ENCODE data around the gene EID3.
"Not testable (repeated sequence)": the region's sequence is repeated elsewhere in the genome, so short reads cannot be mapped to it uniquely, and the experiment has no call there.

EID3 gene

DNA sequence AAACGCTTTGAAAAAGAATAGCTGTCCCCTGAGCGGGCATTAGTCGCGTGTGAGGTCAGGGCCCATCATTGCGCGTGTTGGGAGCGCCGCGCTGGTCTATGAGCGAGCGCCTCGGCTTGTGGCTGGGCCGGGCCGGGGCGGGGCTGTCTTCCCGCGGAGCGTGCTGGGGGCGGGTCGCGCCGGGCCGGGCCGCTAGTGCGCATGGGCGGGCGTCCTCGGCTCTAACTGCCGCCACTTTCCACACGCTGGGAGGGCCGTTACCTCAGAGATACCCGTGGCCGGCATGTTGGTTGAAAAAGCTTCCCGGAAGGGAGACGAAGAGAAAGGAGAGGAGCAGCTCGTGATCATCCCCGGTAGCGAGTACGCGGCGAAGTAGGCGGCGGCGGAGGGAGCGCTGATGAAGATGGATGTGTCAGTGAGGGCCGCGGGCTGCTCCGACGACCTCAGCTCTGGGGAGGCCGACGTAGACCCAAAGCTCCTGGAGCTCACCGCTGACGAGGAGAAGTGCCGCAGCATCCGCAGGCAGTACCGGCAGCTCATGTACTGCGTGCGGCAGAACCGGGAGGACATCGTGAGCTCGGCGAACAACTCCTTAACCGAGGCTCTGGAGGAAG lies at the start of gene EID3:
EID3 (plus strand) TSS at position 202 of the 614 bp plus-strand sequence; CDS start at position 398, 196 bp downstream.
- peak; percentile 95 for DNase-seq

DNA sequence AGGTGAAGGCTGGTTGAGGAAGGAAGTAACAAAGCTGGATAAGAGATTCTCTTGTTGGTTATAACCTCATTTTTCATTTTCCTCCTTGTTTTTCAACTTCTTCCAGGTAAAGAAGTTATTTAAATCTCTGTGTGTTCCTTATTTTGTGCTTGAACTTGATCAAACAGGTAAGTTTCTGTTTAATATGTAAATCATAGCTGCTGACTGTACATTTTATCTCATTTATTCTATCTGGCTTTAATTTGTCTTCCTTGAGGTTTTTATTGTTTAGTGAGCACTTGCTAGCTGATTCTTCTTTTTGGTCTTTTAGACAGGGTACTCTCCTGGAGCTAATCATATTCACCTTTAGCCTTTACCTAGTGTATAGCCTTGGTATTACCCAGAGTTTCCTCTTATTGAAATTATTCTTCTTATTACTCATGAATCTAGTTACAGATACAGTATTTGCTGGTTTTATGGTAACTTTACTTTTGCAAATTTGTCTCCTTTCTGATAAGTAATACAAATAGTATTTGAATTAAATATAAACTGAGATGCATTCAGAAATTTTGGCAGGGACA lies 45.5 kb upstream of the EID3 start:
- no peak for DNase-seq

DNA sequence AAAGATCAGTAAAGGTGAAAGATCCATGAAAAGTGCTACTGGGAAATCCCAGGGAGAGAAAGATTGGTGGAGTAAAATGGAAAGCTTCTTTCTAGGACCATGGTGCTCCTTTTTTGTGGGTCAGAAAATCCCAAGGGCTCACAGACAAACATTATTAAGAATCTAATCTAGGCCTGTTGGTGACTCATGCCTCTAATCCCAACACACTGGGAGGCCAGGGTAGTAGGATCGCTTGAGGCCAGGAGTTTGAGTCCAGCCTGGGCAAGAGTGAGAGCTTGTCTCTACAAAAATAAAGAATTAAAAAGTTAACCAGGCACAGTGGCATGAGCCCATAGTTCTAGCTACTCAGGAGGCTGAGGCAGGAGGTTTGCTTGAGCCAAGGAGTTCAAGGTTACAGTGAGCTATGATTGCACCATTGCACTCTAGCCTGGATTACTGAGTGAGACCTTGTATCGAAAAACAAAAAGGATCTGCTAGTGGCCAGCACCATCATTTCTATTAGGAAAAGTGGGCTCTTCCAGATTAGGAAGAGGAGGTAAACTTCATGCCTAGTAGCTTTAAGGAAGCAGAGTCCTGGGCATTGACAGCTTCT lies 45.0 kb upstream of the EID3 start:
- no peak for DNase-seq

DNA sequence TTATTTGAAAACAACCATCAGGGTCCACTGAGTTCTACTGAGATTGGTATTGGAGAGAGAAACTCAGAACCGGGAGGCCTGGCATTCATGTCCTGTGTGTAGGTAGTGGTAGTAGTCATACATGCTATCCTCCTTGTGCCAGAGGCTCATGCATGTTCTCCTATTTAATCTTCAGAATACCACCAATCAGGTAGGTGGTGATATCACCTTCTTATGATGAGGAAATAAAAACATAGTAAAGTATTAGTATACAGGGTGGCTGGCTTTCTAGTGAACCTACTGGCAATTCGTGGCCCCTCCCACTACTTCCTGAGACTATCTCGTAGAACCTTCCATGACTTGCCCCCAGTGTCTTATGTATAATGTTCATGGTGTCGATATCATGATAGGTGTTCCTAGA lies 40.5 kb upstream of the EID3 start:
- DNase-seq: no peak

DNA sequence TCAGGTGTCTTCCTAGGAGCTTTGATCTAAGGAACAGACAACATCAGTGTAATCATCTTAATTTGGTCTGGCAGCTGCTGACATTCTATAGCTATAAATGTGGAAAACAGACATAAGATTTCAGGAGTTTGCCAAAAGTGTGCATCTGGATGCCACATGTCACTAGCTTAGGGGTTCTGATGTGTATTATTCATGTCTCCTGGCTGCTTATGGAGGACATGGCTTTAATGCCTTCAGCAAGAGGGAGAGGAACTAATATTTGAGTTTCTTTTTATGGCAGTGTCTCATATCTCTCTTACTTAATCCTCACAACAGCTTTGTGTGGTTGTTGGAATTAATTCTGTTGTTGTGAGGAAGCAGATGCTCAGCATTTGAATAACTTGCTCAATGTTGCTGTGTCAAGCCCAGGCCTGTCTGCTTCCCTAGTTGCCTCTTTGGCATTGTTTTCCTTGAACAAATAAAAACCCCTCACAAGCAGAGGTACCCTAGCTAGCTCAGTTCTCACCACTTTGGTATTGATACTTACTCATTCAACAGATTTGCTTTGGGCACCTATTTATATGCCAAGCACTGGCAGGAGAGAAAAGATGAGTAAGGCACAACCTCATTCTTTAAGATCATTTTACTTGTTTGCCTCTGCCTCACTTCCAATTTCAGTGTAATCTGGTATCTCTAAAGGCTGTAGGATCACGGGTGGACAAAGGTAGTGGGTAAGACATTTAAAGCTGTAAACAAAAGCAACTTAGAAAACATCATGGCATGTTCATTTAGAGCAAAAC lies 39.8 kb upstream of the EID3 start:
- DNase-seq: no peak

DNA sequence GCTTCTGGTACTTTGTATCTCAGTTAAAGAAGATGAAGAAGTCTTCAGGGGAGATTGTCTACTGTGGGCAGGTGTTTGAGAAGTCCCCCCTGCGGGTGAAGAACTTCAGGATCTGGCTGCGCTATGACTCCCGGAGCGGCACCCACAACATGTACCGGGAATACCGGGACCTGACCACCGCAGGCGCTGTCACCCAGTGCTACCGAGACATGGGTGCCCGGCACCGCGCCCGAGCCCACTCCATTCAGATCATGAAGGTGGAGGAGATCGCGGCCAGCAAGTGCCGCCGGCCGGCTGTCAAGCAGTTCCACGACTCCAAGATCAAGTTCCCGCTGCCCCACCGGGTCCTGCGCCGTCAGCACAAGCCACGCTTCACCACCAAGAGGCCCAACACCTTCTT lies 38.1 kb upstream of the EID3 start:
- not testable (repeated sequence) for DNase-seq

DNA sequence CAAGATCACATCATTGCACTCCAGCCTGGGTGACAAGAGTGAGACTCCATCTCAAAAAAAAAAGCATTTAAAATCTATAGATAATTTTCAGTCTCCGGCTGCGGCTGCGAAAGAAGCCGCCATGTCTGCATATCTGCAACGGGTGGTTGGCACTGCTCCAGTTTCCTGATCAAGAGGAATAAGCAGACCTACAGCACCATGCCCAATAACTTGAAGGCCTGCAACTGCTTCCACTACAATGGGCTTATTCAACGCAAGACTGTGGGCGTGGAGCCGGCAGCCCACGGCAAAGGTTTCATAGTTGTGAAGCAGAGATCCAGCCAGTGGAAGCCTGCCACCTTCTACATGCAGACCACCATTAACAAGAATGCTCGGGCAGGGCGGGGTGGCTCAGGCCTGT lies 30.6 kb upstream of the EID3 start:
- no peak for DNase-seq

DNA sequence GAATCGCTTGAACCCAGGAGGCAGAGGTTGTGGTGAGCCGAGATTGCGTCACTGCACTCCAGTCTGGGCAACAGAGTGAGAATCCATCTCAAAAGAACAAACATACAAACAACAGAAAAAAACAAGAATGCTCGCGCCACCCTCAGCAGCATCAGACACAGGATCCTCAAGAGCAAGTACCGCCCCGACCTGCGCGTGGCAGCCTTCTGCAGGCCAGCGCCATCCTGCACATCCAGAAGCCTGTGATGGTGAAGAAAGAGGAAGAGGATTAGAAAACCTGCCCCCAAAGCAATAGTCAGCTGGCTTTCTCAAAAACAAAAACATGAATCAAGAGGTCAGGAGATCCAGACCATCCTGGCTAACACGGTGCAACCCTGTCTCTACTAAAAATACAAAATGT lies 30.0 kb upstream of the EID3 start:
- DNase-seq: no peak

DNA sequence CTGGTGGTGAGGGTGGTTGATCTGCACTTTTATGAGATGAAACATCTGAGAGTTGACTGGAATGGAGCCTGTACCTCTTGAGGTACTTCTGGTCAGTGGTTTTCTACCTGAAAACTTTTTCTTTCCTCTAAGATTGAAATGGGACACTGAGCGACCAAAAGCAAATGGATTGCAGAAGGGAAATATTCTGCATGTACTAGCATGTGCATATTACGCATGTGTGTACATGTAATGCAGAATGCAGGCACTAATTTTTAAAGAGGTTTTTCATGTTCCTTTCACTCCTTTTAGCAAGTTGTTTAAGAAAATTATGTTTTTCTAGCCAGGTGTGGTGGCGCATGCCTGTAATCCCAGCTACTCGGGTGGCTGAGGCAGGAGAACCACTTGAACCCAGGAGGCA lies 28.7 kb upstream of the EID3 start:
- no peak for DNase-seq

DNA sequence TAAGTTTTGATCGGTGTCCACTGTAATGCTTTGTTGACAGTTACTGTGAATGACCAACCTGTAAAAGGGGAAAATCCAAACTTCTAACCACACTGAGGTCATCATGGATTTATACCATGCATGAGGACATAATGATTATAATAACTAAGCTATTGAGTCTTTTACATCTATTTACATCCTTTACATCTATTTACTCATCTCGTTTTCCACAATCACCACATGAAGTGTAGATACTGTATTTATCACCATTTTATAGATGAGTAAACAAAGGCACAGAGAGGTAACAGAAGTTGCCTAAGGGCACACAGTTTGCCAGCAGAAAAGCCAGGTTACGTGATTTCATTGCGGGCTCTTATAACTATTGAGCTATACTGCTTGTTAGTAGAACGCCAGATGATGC lies 27.9 kb upstream of the EID3 start:
- no peak for DNase-seq

DNA sequence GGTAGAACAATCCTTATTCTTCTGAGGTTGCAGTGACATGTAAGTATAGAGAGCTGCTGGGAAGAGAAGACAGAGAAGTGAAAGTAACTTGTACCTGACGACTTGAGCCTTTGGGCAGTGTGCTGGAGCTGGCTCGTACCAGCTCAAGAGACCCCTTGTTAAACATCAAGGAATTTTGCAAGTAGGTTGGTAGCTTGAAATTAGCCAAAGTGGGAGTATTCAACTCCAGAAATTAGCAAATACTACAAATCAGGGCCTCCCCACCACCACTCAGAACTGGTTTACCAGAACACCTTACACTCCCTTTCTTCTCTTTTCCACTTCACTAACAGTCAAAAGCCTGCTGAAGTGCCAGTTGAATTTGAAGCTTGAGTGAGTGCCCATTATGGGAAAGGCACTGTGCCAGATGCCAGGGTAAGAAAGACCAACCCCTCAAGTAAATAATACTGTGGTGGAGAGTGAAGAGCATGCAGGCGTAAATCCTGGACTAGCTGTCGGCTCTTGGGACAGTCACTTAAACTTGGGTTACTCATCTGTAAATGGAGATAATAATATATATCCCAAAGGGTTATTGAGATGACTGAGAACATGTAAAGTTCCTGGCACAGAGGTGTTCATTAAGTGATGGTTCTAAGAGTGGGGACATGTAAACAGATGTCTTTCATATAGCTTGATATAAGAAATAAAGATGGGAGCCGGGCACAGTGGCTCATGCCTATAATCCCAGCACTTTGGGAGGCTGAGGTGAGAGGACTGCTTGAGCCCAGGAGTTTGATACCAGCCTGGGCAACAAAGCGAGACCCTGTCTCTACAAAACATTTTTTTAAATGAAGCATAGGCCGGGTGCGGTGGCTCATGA lies 27.0 kb upstream of the EID3 start:
- no peak for DNase-seq

DNA sequence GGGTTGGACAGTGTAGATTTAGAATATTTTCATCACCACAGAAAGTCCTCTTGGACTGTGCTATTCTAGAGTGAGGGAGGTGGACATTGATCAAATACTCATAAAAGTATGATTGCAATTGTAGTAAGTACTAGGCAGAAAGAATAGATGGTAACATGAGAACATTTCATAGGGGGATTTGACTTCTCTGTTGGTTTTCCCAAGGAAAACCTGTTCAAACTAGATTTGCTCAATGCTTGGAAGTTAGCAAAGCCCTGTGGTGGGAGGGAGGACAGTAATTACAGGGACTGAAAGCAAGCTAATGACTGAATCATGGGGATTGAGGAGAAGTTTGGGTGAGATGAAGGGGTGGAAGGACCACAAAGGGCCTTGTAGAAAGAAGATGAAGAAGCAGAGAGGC lies 24.4 kb upstream of the EID3 start:
- no peak for DNase-seq

DNA sequence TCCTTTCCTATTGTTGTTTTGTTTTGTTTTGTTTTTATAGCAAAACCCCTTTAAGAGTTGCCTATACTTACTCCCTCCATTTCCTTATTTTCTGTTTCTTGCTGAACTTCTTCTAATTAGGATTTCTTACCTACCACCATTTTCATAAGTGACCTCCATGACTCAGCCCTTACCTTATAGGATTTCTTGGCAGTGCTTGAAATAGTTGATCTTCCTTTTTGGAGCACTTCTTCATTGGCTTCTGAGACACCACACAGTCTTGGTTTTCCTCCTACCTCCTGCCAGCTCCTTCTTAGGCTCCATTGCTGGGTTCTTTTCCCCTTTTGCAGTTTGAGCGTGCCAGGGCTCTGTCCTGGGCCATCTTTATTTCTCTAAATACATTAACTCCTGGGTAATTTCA lies 23.4 kb upstream of the EID3 start:
- DNase-seq: no peak

DNA sequence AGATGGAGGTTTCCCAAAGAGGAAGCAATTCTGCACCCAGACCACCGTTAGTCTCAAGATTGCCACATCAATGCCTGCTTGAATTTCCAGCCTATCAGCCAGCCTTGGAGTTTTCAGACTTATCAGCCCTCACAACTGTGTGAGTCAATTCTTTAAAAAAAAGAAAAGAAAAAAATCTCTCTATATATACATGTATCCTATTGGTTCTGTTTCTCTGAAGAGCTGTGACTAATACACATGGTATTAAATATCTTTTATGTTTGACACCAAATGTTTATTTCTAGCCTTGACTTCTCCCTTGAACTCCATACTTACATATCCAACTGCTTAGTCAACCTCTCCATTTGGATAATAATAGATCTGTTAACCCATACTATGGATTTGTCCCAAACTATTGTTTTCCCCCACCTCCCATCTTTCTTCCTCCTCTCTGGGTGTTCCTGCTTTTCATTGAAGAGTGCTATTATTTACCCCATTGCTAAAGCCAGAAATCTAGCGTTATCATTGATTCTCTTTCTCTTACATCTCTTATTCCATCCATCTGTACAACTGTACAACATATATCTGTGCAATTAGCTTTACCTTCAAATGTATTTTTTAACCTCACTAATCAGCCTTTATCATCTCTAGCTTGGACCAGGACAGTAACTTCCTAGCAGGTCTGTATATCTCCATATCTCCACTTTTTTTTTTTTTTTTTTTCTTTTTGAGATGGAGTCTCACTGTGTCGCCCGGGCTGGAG lies 22.7 kb upstream of the EID3 start:
- DNase-seq: no peak

DNA sequence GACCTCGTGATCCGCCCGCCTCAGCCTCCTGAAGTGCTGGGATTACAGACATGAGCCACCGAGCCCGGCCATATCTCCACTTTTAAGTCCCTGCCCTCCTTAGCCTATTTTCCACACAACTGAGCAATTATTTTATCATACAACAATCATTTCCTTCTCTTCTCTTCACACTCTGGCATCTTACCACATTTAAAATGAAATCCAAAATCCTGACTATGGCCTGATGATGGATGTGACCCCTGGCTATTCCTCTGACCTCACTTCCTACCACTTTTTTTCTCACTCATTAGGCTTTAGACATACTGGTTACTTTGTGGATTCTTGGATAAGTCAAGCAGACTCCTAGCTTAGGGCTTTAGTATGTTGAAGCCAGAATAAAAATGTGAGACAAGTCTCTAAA lies 21.9 kb upstream of the EID3 start:
- DNase-seq: no peak

DNA sequence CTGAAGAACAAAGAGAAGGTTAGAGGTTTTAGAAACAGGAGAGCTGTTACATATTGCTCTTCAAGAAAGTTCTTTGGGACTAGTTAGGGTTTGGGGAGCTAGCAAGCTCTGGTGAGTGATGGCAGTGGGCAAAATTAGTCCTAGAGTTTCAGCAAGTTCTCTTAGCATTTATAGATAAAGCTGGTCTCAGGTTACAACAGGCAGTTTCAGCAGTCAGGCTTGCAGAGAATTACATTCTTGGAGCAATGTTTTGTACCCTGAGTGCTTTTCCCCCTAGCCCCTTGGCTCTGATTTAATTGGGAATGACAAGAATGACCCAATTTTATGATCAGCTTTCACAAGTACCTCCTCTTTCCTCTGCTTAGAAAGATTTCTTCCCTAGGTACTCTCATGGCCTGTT lies 21.4 kb upstream of the EID3 start:
- DNase-seq: no peak

DNA sequence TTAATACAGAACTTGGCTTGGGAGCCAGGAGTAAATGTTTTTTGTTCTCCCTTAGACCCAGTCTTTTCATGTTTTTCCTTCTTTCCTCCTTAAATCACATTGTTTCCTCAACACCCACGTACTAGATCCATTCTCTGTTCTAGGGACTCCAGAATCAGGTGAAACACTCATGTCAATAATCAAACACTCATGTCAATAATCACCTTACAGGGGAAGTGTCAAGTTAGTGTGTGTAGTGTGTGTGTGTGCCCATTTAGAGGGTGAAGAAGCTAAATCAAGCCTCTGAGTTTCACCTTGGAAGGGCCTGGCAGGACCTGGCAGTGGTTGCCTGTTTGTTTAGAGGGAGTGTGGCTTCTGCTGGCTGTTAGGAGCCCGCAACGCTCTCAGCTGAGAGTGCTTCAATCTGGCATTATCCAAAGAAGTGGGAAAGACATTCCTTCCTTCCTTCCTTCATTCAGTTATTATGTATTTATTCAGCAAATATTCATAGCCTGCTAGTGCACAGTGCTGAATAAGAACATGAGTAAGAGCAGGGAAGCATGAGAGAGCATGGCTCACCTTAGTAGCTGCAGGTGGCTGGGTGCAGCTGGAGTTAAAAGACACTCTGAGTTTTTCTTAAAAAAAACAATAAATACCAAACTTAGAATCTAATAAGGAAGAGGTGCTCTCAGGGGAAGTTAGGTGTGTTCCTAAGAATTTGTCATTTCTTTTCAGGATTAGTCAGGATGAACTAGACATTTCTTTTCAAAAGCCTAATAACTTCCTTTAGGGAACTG lies 17.6 kb upstream of the EID3 start:
- DNase-seq: no peak

DNA sequence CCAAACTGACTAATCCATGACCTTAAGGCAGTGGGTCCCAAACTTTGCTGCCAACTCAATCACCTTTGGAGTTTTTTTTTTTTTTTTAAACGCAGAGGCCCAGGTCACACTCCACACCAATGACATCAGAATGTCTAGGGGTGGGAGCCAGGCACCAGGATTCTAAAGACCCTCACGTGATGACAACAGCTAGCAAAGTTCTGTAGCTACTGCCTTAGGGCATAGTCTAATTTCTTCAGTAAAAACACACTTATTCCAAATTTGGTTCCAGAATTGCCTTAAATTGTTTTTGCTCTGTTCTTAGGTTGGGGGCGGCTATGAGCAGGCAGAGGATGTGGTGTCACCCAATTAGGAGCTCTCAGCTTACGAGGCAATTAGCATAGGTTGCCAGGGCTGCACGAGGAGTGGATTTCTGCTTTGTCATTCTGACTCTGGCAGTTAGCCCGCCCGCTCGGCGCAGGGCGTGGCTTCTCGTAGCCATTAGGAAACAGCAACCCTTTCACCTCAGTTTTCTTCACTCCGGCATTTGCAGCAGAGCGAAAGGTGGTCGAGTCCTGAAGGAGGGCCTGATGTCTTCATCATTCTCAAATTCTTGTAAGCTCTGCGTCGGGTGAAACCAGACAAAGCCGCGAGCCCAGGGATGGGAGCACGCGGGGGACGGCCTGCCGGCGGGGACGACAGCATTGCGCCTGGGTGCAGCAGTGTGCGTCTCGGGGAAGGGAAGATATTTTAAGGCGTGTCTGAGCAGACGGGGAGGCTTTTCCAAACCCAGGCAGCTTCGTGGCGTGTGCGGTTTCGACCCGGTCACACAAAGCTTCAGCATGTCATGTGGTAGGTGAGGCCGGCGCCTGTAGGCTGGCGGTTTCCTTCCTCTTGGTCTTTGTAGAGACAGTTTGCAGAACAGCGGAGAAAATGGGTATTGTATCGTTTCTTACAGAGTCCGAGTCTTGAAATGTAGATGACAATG lies 16.7 kb upstream of the EID3 start:
- DNase-seq: peak; percentile 93

DNA sequence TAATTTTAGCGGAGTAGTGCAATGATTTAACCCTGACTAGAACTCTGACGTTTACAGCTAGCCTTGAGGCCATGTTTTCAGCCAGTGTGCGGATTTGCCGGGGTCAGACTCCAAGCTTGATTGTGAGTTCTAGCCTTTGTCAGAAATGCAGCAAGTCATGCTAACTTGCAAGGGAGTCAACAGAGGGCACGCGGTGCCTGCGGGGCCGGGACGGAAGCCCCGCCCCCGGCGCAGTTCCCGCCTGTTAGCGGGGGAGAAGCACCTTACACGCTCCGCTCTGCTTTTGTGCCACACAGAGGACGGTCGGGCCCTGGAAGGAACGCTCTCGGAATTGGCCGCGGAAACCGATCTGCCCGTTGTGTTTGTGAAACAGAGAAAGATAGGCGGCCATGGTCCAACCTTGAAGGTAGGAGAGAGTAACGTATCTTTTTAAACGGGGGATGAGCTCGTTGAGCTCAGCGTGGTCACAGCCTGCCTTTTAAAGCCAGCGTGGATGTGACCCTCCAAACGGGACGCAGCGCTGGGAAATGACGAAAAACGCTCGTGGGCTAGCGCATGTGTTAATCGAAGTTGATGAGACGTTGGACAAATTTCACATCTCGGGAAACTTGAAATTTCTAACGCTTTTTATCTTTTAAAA lies 14.8 kb upstream of the EID3 start:
- DNase-seq: peak; percentile 85

DNA sequence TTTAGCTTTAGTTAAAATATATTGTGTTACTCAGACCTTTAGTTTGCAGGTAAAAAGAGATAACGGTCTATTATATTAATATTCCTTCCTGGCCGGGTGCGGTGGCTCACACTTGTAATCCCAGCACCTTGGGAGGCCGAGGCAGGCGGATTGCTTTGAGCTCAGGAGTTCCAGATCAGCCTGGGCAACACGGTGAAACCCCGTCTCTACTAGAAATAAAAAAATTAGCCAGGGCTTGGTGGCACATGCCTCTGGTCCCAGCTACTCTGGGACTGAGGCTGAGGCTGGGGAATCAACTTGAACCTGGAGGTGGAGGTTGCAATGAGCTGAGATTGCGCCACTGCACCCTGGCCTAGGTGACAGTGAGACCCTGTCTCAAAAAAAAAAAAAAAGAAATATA lies 13.2 kb upstream of the EID3 start:
- DNase-seq: no peak

Measured in right hindlimb (tissue), 1 donor.